Loucy (cell line): Measurements from ENCODE around the gene DBH.

Experiments used
- EZH2phosphoT487 ChIP-seq: fragments of 200-600 bp; IDR thresholded peaks from 2 replicates; pipeline ENCODE4 v1.6.1; 2018; ENCODE audit warnings: antibody characterized with exemption, mild to moderate bottlenecking, moderate library complexity, borderline replicate concordance
- TF ChIP-seq, protein P1 (sequence below): fragments of 200-600 bp; sonication (generic); conservative IDR thresholded peaks from 2 replicates; pipeline ENCODE4 v1.5.1; 2014; ENCODE audit warnings: mild to moderate bottlenecking, antibody characterized with exemption, low read length

GRCh38 chr9:133645021-133645765 lies 9.0 kb downstream of the DBH start:
- TF ChIP-seq, protein P1, sequence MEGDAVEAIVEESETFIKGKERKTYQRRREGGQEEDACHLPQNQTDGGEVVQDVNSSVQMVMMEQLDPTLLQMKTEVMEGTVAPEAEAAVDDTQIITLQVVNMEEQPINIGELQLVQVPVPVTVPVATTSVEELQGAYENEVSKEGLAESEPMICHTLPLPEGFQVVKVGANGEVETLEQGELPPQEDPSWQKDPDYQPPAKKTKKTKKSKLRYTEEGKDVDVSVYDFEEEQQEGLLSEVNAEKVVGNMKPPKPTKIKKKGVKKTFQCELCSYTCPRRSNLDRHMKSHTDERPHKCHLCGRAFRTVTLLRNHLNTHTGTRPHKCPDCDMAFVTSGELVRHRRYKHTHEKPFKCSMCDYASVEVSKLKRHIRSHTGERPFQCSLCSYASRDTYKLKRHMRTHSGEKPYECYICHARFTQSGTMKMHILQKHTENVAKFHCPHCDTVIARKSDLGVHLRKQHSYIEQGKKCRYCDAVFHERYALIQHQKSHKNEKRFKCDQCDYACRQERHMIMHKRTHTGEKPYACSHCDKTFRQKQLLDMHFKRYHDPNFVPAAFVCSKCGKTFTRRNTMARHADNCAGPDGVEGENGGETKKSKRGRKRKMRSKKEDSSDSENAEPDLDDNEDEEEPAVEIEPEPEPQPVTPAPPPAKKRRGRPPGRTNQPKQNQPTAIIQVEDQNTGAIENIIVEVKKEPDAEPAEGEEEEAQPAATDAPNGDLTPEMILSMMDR, result no peak
- no peak for TF ChIP-seq EZH2phosphoT487
